NK-92 (cell line): Measurements from ENCODE around the gene PFDN1.

ENCODE experiments used
- DNase-seq: peaks from one replicate; lab custom pipeline; 2025; ENCODE audit not compliant: unreplicated experiment; lab: John Stamatoyannopoulos, UW

PFDN1 gene

DNA sequence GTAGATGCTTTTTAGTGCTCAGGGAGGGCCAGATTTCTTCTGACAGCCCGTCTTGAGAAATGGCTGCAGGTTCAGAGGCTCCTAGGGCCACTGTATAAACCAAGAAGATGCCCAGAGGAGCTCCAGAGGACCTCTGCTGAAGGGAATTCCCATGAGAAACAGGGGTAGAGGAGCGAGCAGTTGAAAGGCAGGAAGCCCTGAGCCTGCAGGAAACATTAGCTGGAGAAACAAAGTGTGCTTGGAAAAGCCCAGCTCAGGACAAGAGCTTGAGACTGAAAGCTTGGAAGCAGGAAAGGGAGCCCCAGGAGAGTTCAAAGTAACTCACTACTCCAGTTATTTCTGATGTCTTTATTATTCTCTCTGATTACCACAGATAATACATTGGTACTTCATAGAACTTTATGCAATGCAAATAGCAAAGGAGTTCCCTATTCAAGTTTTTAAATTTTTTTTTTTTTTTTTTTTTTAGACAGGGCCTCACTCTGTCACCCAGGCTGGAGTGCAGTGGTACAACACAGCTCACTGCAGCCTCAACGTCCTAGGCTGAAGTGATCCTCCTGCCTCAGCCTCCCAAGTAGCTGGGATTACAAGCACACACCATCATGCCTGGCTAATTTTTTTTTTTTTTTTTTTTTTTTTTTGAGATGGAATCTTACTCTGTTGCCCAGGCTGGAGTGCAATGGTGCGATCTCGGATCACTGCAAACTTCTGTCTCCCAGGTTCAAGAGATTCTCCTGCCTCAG is 27.0 kb upstream of the PFDN1 start:
- DNase-seq, result no peak

GRCh38 chr5:140328036-140328764 is 25.3 kb upstream of the PFDN1 start:
- no peak for DNase-seq

GRCh38 chr5:140327589-140327988 is 24.7 kb upstream of the PFDN1 start:
- no peak for DNase-seq

- DNase-seq, result no peak
These were observed 22.6 kb upstream of the PFDN1 start for GRCh38 chr5:140325486-140325885.

DNA sequence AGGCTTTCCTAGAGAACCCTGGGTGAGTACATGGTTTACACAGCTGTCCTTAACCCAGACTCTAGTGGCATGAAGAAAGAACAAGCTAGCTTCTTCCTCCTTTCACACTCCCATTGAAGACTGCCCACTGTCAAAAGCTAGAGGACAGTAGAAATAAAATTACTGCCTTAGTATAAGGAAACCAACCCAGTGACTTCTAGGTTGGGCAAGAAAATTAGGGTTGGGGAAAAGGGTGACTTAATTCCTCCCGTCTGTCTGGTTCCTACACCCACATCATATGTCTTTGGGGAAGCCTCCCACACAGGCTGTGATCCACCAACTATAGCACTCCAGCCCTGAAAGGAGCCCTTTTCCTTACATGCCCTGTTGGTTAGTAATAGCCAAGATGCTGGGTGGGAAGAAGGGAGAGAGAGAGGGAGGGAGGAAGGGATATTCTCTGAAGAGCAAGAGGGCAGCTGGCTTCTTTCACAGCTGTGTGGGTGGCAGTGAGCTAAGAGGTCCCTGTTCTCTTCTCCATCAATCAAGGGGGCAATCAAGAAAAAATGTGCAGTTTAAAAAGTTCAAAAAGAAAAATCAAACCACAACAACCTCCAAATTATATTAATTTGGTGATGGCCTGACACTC is 21.8 kb upstream of the PFDN1 start:
- DNase-seq, result no peak

- DNase-seq, result no peak
These were observed 21.2 kb upstream of the PFDN1 start for GRCh38 chr5:140324041-140324600.

GRCh38 chr5:140322751-140323731 is 20.1 kb upstream of the PFDN1 start:
- no peak for DNase-seq

DNA sequence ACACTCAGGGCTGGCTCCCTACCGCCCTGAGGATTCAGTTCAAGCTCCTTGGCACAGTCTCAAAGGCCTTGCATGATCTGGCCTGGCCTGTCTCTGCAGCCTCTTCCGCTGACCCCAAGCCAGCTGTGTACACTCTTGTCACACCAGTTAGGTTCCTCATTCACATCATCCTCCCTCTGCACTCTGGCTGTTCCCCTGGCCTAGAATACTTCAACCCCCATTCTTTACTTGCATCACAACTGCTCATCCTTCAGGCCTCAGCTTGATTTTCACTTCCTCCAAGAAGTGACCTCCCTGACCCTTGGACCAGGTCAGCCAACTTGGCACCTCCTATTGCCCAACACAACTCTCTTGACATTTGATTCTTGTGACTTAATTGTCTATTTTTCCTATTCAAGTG is 18.9 kb upstream of the PFDN1 start:
- no peak for DNase-seq

DNA sequence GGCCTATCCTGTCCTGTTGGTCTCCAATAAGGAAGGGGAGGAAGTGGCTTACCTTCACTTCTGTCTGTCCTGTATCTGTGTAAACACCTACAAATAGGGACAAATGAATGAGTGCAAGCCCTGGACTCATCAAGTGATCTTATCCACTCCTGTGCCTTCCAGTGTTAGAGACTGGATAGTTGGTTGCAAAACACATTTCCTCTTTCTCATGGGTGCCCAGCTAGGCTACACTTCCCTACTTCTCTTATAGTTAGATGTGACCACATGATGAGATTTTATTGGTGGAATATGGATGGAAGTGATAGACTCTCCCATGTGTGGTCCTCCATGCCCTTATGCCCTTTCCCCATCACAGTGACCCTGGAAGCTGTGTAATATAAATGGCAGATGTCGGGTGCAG is 16.9 kb upstream of the PFDN1 start:
- no peak for DNase-seq

GRCh38 chr5:140318792-140319191 is 15.9 kb upstream of the PFDN1 start:
- no peak for DNase-seq

GRCh38 chr5:140317859-140318258 is 15.0 kb upstream of the PFDN1 start:
- DNase-seq, result no peak

GRCh38 chr5:140312791-140313189 is 9.9 kb upstream of the PFDN1 start:
- DNase-seq, result no peak

- no peak for DNase-seq
These were observed 9.3 kb upstream of the PFDN1 start for GRCh38 chr5:140312067-140312790.

- no peak for DNase-seq
These were observed 8.1 kb upstream of the PFDN1 start for GRCh38 chr5:140311011-140311467.

GRCh38 chr5:140310434-140310833 is 7.5 kb upstream of the PFDN1 start:
- DNase-seq, result no peak

DNA sequence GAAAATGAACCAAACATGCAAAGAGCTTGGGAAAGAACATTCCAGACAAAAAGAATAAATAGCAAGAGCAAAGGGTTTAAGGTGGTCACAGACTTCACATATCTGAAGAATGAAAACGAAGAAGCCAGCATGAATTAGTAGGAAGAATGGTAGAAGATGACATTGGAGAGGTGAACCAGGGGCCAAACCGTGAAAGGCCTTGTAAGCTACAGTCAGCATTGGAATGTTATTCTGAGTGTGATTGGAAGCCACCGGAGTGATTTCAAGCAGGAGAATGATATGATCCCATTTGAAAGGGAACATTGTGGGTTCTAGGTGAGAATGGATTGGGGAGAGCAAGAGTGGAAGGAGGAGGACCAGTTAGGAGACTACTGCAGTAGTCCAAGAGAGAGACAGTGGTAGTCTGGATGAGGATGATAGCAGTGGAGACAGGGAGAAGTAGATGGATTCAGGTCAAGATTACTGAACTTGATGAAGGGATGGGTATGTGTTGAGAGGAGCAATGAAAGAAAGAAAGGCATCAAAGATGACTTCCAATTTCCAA is 6.9 kb upstream of the PFDN1 start:
- no peak for DNase-seq

DNA sequence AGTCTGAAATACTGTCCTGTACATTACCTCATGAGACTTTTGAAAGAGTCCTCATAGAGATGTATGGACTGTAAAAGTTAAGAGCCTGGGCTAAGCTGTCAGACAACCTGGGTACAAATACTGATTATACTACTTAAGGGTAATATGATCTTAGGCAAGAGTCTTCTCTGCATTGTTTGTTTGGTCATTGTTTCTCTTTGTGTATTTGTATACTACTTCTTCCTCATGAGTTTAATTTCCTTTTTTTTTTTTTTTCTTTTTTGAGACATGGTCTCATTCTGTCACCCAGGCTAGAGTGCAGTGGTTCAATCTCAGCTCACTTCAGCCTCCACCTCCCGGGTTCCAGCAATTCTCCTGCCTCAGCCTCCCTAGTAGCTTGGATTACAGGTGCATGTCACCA is 2.6 kb upstream of the PFDN1 start:
- DNase-seq, result no peak

GRCh38 chr5:140303966-140304365 is 1.1 kb upstream of the PFDN1 start:
- DNase-seq, result no peak

- DNase-seq, result no peak
These were observed 1.8 kb downstream of the PFDN1 start for GRCh38 chr5:140301136-140301535.

DNA sequence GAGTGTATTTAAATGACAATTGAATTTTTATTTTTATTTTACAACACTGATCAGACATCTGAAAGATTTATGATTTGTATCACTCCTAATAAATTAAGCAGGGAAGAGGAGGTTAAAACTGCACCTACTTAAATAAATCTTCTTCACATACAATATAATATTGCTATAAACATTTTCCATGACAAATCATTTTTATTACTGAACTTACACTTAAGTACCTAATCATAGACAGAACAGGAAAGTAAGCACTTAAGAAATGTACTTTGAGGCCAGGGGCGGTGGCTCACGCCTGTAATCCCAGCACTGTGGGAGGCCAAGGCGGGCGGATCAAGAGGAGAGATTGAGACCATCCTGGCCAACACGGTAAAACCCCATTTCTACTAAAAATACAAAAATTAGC is 3.8 kb downstream of the PFDN1 start:
- no peak for DNase-seq
